Caco-2 (cell line): Measurements from ENCODE around the gene DNPH1. TPM values are rescaled to one million over a fixed set of nuclear protein-coding genes. Genes with fewer than 3 reads are reported as not detected.

Source experiments
- BruUV-seq: library from RNA; stranded (reverse); fragments of 400-500 nt; replicated peaks from 2 replicates; lab custom pipeline; 2021; lab: Mats Ljungman, UMichigan
- CTCF ChIA-PET: fragments of 300-600 bp; sonication (Branson Sonifier 250); formaldehyde crosslinking; loops from one replicate; lab custom pipeline; 2022; ENCODE audit warnings: antibody characterized with exemption; lab: Charles Lee
- POLR2A ChIA-PET: fragments of 300-600 bp; sonication (Branson Sonifier 250); formaldehyde crosslinking; loops from one replicate; lab custom pipeline; 2022; ENCODE audit warnings: antibody characterized with exemption; lab: Charles Lee
- DNase-seq, 2 experiments: peaks; one replicate each; pipeline versions ENCODE4 v3.0.0 to v3.0.0-alpha.2; 2020 to 2022
- H3K27me3 ChIP-seq: replicated peaks from 2 replicates; pipeline ENCODE4 v1.6.0; 2011; ENCODE audit warnings: low read length; ENCODE audit not compliant: control insufficient read depth, insufficient read depth
- H3K36me3 ChIP-seq: 2 replicates; pipeline ENCODE4 v1.5.1; 2011; ENCODE audit warnings: low read length; ENCODE audit not compliant: control insufficient read depth, insufficient read depth
- H3K4me1 ChIP-seq: fragments of 250-450 bp; sonication (Bioruptor Pico); 2 replicates; pipeline ENCODE4 v1.5.1; 2020; ENCODE audit warnings: mild to moderate bottlenecking
- H3K4me3 ChIP-seq: 2 replicates; pipeline ENCODE4 v1.5.1; 2011; ENCODE audit warnings: low read depth, mild to moderate bottlenecking, control low read depth, low read length
- H3K9me3 ChIP-seq: fragments of 250-450 bp; sonication (Bioruptor Pico); 2 replicates; pipeline ENCODE4 v1.5.1; 2020; ENCODE audit warnings: mild to moderate bottlenecking, moderate library complexity
- H3K27ac Mint-ChIP-seq: one replicate; pipeline ENCODE4 v1.8.0; 2022; ENCODE audit warnings: mixed read lengths; ENCODE audit not compliant: unreplicated experiment
- H3K27me3 Mint-ChIP-seq: one replicate; pipeline ENCODE4 v1.8.0; 2022; ENCODE audit warnings: mixed read lengths; ENCODE audit not compliant: insufficient read depth, unreplicated experiment
- H3K36me3 Mint-ChIP-seq: one replicate; pipeline ENCODE4 v1.8.0; 2022; ENCODE audit warnings: mild to moderate bottlenecking, mixed read lengths; ENCODE audit not compliant: insufficient read depth, unreplicated experiment
- H3K4me1 Mint-ChIP-seq: one replicate; pipeline ENCODE4 v1.8.0; 2022; ENCODE audit warnings: low read depth, mixed read lengths; ENCODE audit not compliant: unreplicated experiment
- H3K4me3 Mint-ChIP-seq: one replicate; pipeline ENCODE4 v1.8.0; 2022; ENCODE audit warnings: mild to moderate bottlenecking, moderate library complexity, mixed read lengths; ENCODE audit not compliant: unreplicated experiment
- H3K9me3 Mint-ChIP-seq: one replicate; pipeline ENCODE4 v1.8.0; 2022; ENCODE audit warnings: mixed read lengths; ENCODE audit not compliant: unreplicated experiment
- CTCF ChIP-seq, 2 experiments: fragments of 200-600 bp in 1 of 2; IDR thresholded peaks; 1 replicate in 1 of 2; 2 replicates in 1 of 2; pipeline versions ENCODE4 v1.5.1 to v1.8.0; 2011 to 2022; ENCODE audit warnings: antibody characterized with exemption in 1 of 2, control low read depth in 1 of 2, inconsistent platforms in 1 of 2, low read depth in 1 of 2, low read length in 1 of 2, mild to moderate bottlenecking in 1 of 2, moderate library complexity in 1 of 2; ENCODE audit not compliant: insufficient read depth in 1 of 2, severe bottlenecking in 1 of 2, unreplicated experiment in 1 of 2
- intact Hi-C: fragments of 100-400 bp; cut with micrococcal nuclease; formaldehyde crosslinking; loops from one replicate; pipeline ENCODE4 v1.10.0; 2022; ENCODE audit not compliant: unreplicated experiment
- total RNA-seq: library from RNA; stranded (reverse); gene quantifications from 2 replicates; pipeline ENCODE4 v1.2.3, GENCODE V29; 2022

Gene DNPH1
- total RNA-seq, 1 experiment from 2014 or later: 62.6 TPM

- Histone ChIP-seq H3K4me3 (peak overlapping the region; percentile 37), H3K36me3 (no peaks in the 10 kb centered on the region), H3K4me1 (peaks cover 9% of the 10 kb centered on the region; the same call in 1 of the 2 replicates), H3K27me3 (no peaks in the 10 kb centered on the region; the same call in 1 of the 2 replicates), H3K9me3 (no peaks in the 10 kb centered on the region)
- Mint-ChIP-seq H3K4me1 (peaks cover 7% of the 10 kb centered on the region), H3K4me3 (peak overlapping the region; percentile 65), H3K27me3 (peaks cover 5% of the 10 kb centered on the region), H3K9me3 (no peaks in the 10 kb centered on the region), H3K27ac (no peak overlapping the region), H3K36me3 (no peaks in the 10 kb centered on the region)
- DNase-seq: no peak
- CTCF ChIA-PET: interaction anchor here (1.2 kb wide), 1 partner anchor 17 kb away, joined by 3 read pairs; the partner anchor contains the start of gene DNPH1
- POLR2A ChIA-PET: interaction anchor here (0.6 kb wide), 1 partner anchor 1719 kb away, joined by 5 read pairs; no protein-coding TSS in a partner anchor
- intact Hi-C loops: no loop called here
- no TSS peak for BruUV-seq
- no peak for TF ChIP-seq CTCF (IDR thresholded peaks at IDR 0.05; ENCODE audit: insufficient read depth in 1 of 2, low read depth in 1 of 2, low read length in 1 of 2, severe bottlenecking in 1 of 2, unreplicated experiment in 1 of 2)
Observed at GRCh38 chr6:43246301-43247113, 17.2 kb upstream of the DNPH1 start.

- Mint-ChIP-seq H3K27me3 (peaks cover 8% of the 10 kb centered on the region), H3K4me1 (no peaks in the 10 kb centered on the region), H3K9me3 (no peaks in the 10 kb centered on the region), H3K36me3 (no peaks in the 10 kb centered on the region), H3K4me3 (no peak overlapping the region), H3K27ac (no peak overlapping the region)
- Histone ChIP-seq H3K4me3 (no peak overlapping the region), H3K36me3 (no peaks in the 10 kb centered on the region), H3K9me3 (peaks cover 4% of the 10 kb centered on the region; the same call in 1 of the 2 replicates), H3K27me3 (no peaks in the 10 kb centered on the region; the same call in 1 of the 2 replicates), H3K4me1 (peaks cover 9% of the 10 kb centered on the region; the same call in 1 of the 2 replicates)
- intact Hi-C loops: no loop called here
- BruUV-seq: no TSS peak
- ChIA-PET POLR2A (no interaction called here), CTCF (interaction anchor here (1.0 kb wide), 2 partner anchors 10 to 14 kb away, joined by 3 read pairs; partner anchors contain the start of gene DNPH1)
- no peak for TF ChIP-seq CTCF (IDR thresholded peaks at IDR 0.05; ENCODE audit: insufficient read depth in 1 of 2, low read depth in 1 of 2, low read length in 1 of 2, severe bottlenecking in 1 of 2, unreplicated experiment in 1 of 2)
- DNase-seq: no peak
Observed at GRCh38 chr6:43243664-43244321, 14.5 kb upstream of the DNPH1 start.
